ENCODE measurements around the gene ZNF23. TPM values are rescaled to one million over a fixed set of nuclear protein-coding genes. Genes with fewer than 3 reads are reported as not detected.

Gene ZNF23
- total RNA-seq, 1 donor from 2014 or later, result 4.9 TPM

DNA sequence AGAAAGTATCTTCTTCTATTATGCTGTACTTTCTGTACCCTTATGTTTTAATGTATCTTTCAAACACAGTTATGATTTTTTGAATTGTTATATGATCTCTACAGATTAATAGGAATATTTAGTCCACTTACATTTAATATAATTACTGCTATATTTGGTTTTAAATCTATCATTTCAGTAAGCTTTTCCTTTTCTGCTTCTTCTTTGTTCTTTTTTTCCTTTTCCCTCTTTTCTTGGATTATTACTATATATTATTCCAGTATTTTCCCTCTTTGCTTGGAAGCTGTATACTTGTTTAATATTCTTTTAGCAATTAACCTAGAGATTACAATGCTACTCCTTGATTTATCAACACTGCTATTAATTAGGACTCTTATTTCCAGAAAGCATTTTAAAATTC, 33.7 kb downstream of the ZNF23 start:
- intact Hi-C loops (cut with micrococcal nuclease), result no loop called here

DNA sequence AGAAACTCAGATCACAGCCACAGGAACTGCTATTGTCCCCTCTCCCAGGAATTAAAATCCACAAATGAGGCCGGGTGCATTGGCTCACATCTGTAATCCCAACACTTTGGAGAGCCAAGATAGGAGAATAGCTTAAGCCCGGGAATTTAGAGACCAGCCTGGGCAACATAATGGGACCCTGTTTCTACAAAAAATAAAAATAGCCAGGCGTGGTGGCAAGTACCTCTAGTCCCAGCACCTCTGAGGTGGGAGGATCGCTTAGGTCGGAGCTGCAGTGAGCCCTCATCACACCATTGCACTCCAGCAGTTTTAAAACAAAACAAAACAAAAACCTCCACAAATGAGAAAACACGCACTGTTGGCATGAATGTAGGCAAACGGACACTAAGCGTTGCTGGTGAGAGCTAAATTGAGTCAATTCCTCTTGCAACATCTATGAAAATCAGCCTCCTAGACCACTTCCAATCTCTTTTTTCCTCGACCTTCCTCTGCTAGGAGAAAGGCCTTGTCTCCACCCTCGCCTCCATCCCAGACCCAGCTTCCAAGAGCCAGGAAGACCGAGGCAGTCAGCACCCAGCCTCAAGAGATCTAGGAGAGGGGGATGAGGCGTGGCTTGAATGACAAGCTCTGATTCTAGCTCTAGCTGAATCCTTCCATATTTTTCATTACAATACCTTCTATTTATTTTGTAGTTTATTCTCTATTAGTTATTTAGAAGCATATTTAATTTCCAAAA, 35.0 kb downstream of the ZNF23 start:
- intact Hi-C loops (cut with micrococcal nuclease), result no loop called here

DNA sequence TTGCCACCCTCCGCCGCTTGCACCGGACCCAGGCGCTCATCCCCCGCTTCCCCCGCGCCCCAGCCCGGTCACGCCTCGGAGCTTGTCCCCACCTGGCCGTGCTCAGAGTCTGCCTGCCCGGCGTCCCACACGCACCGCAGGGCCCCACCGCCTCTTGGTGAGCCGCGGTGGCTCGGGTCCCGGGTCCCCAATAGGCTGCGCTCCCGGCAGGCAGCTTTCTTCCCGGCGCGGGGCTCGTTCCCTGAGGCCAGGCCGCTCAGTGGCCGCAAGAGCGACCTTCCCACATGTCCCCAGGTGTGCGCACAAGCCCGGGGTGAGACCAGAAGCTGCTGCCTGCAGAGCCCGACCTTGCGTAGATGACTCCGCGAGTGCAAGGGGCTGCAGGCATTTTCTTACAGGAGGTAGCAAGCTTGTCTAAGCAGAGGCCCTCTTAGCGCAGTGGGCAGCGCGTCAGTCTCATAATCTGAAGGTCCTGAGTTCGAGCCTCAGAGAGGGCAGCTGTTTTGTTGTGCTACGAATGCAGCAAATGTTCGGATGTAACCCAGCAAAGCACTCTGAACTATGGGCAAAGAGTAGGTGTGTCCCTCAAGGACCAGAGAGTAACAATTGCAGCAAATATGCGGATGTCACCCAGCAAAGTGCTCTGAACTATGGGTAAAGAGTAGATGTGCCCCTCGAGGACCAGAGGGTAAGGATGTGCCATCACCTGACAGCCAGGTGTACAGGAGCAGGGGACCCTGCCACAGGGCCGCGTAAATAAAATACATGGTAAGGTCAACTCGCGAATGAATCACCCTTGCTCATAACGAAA, 35.8 kb downstream of the ZNF23 start:
- intact Hi-C loops (cut with micrococcal nuclease), result no loop called here

DNA sequence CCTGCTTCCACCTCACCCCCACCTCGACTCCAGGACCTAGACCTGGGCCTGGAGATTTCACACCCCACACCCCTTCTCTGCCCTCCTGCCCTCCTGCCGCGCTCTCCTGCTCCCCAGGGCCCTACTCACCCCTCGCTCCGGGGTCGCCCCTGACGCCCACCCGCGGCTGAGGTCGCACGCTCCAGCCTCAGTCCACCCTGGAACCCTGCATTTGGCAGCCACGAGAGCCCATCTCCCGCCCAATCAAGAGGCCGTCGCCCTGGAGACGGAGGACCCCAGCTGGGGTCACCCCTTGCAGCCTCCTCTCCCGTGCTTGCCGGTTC, 36.3 kb downstream of the ZNF23 start:
- intact Hi-C loops (cut with micrococcal nuclease), result no loop called here

DNA sequence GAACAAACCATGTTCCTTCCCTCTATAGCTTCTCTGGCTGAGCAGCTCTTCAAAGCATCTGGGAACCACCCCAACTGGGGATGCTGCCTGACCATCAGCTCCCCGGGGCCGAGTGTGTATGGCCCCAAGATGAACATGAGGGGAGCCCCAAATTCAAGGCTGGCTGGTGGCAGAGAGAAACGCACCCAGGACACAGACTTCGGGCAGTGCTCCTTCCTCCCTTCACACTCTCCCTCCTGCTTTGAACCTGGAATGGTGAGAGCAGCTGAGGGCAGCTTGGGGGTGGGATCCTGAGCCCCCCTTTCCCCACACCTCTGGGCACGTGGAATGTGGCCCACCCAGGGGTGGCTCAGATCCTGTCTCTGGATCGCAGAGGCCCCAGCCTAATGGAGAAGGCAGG, 37.4 kb downstream of the ZNF23 start:
- intact Hi-C loops (cut with micrococcal nuclease), result no loop called here

DNA sequence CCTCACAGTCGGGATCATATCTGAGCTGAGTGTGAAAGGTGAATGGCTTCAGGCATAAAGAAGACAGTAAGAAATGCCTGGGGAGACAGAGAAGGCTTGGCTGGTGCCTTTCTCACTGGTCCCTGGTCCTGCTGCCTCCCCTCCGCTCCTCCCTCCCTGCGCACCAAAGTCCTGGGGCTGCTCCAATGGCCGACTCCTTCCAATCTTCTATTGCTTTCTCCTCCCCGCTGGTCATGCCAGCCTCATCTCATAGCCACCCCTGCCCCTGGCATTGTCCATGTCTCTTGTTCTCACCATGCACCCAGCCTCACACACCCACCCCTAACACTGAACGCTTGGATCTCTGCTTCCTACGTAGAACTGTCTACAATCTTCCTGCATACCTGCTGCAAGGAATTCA, 38.2 kb downstream of the ZNF23 start:
- intact Hi-C loops (cut with micrococcal nuclease), result no loop called here

DNA sequence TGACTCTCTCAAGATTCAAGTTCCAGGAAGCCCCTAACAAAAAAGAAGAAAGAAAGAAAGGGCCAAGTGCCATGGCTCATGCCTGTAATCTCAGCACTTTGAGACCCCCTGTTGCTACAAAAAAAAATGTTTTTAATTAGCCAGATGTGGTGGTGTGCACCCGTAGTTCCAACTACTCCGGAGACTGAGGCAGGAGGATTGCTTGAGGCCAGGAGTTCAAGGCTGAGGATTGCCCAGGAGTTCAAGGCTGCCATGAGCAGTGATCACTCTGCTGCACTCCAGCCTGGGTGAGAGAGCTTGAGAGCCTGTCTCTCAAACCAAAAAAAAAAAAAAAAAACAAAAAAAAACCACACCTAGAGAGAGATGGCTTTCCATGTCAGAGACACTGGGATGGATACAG, 39.0 kb downstream of the ZNF23 start:
- intact Hi-C loops (cut with micrococcal nuclease), result no loop called here

DNA sequence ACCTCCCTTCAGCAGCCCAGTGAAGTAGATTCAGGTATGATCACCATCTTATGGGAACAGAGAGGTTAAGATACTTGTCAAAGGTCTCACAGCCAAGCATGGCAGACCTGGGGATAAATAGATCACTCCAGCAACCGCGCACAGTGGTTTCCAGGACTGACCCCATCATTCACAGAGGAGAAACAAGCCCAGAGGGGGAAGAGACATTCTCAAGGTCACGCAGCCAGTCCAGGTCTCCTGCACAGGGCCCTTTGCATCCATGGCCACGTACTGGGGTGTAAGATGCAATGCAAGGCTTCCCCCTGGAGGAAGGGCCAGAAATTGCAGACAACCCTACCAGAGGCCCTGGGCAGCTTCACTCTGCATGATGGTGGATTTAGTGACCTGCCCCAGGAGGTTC, 40.1 kb downstream of the ZNF23 start:
- intact Hi-C loops (cut with micrococcal nuclease), result no loop called here

DNA sequence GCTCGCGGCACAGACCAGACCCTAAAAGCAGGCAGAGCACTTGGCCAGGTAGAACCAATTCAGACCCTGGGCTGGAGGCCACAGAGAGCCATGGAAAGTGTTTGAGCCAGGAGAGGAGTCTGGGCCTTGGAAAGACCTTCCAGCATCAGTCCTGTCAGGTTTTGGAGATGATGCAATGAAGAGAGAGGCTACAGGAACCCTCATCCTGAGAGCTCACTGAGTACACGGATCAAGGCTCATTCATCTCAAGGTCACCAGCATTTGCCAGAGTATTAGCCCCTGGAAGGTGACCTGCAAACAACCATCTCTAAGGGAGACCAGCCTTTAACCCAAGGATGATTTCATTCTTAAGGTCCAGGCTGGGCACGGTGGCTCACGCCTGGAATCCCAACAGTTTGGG, 48.0 kb downstream of the ZNF23 start:
- intact Hi-C loops (cut with micrococcal nuclease), result loop anchor here (5.0 kb wide), 1 partner anchor 123 kb away; no protein-coding TSS in a partner anchor

DNA sequence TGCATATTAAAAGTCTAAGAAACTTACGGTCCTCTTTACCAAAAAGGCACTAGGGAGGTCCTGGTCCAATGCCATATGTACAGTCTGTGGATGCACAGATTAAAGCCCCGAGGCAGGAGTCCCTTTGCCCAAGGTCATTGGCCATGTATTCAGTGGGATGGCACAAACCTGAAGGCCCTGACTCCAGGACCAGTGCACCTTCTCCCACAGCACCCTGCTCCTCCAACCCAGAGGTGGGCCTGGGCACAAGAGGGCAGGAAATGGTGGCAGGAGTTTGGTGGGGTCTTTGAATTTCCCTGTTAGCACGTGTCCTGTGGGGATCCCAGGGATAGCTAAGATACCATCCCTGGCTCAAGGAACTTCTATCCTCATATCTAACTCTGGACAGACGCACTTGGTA, 48.7 kb downstream of the ZNF23 start:
- intact Hi-C loops (cut with micrococcal nuclease), result loop anchor here (2.0 to 5.0 kb wide), 2 partner anchors 124 to 197 kb away; no protein-coding TSS in a partner anchor

DNA sequence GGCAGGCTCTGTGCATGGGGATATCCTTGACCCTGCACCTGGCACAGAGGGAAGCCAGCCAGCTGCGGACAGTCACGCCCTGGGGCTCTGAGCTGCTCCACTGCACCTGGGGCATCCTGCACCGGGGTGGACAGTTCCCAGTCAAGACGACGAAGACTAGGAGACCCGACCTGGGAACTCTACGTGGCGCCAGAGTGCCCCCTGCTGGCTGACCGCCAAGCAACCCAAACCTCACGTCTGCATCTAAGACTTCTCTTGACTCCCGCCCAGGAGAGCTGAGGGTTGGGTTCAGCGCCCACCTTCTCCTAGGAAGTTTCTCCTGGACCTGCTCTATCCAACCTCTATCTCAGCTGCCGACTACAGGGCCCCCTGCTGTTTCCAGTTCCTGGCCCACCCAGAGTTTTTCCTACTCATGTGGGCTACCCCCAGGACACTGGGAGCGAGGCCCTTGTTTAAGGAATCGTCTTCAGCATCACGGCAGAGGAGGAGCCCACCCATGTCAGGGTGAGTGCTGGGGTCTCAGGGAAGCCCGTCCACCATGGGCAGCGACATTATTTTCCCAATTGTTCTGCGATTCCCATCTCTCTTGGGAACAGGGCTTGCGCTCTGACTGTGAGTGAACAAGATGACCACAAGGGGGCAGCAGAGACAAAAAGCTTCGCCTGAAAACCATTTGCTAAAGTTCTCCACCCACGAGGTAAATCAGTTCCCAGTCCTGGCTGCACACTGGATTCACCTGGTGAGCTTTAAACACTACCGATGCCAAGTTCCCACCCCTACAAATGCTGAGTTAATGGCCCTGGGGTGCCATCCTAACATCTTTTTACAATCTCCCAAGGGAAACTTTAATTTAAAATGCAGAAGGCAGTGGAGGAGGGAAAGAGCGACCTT, 49.5 kb downstream of the ZNF23 start:
- intact Hi-C loops (cut with micrococcal nuclease), result loop anchor here (1.0 to 5.0 kb wide), 3 partner anchors 87 to 198 kb away; no protein-coding TSS in a partner anchor

DNA sequence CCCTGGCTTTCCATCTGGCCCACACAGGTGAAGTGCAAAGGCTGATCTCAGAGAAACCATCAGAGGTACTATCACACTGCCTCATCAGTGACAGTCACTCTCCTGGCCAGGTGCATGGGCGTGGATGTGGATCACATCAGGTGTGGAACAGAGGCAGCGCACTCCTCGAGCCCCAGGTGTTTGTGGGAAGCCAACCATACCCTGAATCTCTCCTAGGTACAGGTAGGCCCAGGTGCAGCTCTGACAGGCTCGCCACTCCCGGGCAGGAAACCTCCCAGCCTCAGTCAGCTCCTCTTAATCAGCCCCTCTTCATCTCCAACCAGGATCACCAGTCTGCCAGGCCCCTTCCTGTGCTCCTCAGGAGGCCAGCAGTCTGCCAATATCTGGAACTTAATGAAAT, 51.9 kb downstream of the ZNF23 start:
- intact Hi-C loops (cut with micrococcal nuclease), result loop anchor here (5.0 kb wide), 1 partner anchor 127 kb away; no protein-coding TSS in a partner anchor

DNA sequence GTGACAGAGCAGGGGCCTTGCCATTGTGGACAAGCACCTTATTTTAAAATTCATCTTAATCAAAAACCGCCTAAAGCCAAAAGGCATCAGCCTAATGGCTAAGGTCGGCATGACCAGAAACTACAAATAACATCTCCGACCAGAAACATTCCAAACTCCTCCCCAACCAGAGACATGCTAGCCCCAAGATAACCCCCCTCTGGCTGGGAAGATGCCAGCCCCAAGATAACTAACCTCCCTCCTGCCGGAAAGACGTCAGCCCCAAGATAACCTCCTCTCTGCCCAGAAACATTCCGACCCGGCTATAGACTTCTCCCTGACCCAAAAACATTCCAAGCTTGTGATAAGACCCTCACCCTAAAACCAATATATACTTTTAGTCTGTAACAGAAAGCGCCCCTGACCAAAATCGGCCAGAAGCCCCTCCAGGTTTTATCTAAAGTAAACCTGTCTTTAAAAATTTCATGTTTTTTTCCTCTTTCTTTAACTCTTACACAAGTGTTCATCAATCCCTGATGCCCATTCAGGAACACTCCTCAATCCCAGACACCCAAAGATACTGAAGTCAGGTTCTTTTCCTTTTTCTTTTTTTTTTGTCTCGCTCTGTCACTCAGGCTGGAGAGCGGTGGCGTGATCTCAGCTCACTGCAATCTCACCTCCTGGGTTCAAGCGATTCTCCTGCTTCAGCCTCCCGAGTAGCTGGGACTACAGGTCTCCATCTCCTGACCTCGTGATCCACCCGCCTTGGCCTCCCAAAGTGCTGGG, 52.9 kb downstream of the ZNF23 start:
- intact Hi-C loops (cut with micrococcal nuclease), result no loop called here

DNA sequence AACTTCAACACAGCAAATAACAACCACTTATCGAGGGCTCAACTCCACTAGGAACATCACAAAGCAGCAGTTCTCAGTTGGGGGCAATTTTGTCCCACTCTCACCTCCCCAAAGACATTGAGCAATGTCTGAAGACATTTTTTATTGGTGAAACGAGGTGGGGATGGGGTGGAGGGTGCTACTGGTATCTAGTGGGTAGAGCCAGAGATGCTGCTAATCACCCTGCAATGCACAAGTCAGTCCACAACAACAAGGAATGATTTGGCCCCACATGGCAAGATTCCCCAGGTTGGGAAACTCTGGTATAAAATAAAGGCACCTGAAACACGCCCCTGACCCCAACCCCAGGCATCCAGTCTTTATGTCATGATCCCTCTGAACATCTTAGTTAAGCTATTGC, 53.5 kb downstream of the ZNF23 start:
- intact Hi-C loops (cut with micrococcal nuclease), result no loop called here

DNA sequence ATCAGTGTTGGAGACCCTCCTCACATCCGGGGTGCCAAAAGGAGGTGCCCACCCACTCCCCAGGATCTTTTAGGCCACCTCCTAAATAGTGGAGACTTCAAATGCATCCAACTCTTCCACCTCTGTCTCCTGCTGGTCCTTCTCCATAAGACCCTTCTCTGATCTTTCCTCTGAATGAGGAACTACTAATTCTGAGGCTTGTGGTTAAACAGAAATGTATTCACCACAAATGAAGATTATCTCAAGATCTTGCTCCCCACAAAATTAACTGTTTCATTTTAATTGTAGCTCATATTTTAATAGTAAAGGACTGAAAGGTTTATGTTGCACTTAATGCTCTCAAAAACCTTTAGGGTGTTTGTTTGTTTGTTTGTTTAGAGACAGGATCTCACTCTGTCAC, 54.3 kb downstream of the ZNF23 start:
- intact Hi-C loops (cut with micrococcal nuclease), result no loop called here

DNA sequence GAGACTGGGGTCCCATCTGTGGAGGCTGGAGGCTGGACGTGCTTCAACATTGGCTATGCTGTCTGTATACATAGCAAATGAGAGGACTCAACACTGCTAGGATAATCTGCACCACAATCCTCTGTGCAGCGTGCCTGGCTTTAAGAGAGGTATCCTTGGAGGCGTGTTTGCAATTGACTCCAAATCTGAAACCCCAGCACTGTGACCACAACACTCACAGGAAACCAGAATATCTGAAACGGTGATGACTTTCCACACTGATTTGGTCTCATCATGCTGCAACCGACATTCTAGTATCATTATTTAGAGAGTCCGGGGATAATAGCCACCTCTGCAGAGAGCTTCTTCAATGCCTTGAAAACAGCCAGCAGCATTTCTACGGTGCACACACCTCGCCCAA, 55.3 kb downstream of the ZNF23 start:
- intact Hi-C loops (cut with micrococcal nuclease), result no loop called here

DNA sequence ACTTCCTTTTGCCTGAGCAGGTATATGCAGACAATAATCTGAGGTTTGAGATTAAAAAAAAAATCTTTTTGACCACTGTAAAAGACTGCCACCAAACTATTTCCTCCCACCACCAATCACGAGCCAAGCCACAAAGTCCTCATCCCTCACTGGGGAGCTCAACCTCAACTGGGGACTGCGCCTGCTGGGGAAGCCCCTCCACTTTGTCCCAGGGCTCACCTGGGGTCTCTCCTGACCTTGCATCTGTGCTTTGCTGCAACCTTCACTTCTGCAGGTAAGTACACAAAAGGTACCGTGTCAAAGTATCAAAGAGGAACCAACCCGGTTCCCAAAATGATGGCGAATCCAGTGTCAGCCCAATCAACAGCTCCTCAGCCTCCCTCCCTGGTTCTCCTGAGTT, 55.7 kb downstream of the ZNF23 start:
- intact Hi-C loops (cut with micrococcal nuclease), result no loop called here

DNA sequence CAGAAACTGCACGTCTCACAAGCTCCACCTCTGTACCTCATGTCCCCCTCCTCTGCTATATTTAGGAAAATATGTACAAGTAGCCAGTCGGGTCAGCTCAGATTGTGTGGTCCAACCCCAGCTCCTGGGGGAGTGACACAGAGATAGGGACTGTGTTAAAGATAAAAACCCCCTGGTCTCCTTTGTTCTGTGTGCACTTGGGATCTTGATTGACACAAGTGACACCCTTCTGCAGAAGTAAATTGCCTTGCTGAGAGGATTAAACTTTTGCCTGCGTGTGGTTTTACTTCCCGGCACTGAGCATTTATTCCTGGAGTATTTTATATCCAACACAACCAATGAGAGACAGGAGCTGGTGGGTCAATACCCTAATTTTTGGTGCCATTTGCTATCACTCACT, 57.7 kb downstream of the ZNF23 start:
- intact Hi-C loops (cut with micrococcal nuclease), result no loop called here

DNA sequence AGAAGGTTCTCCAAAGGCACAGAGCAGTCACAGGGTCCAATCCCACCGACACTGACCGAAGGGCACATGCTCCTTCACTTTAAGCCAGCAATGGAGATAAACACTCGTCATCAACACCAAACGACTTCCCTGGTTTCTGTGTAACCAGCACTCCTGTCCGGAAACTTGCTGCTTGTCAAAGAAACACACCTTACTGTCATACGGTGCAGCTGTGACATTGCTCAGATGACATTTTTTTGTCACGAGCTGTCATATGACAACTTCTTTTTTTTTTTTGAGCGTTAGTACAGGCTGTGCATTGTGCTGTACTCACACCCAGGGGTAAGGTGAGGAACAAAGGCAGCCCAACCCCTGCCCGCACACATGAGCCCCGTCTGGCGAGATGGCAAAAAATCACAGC, 59.4 kb downstream of the ZNF23 start:
- intact Hi-C loops (cut with micrococcal nuclease), result no loop called here

DNA sequence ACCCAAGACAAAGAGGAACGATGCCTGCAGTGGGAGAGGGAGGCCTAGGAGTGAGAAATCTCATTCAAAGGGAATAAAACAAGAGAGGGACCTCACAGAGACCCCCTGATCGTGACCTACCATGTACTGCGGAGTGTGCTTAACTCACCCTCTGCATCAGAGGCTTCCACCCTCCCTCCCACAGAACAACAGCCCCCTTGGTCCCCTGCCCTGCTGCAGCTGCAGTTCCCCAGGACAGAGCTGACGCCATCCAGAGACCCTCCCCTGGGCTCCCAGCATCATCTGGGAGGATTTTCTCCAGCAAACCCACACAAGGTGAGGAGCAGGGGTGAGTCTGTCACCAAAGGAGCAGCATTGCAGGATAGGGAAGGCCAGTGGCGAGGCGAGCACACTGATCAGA, 60.0 kb downstream of the ZNF23 start:
- intact Hi-C loops (cut with micrococcal nuclease), result no loop called here
